PC-3 (cell line): ENCODE data around the gene ABTB2.

Experiments used
- EZH2 ChIP-seq: fragments of 300-600 bp; sonication (generic); IDR thresholded peaks from one replicate; pipeline ENCODE4 v1.6.1; 2017; ENCODE audit warnings: antibody characterized with exemption, mild to moderate bottlenecking, low read length; ENCODE audit not compliant: unreplicated experiment
- EZH2phosphoT487 ChIP-seq: fragments of 300-600 bp; sonication (generic); IDR thresholded peaks from 2 replicates; pipeline ENCODE4 v1.6.1; 2018; ENCODE audit warnings: mild to moderate bottlenecking, antibody characterized with exemption, low read length, borderline replicate concordance
- TF ChIP-seq, protein P1 (sequence below): fragments of 300-600 bp; sonication (generic); conservative IDR thresholded peaks from 2 replicates; pipeline ENCODE4 v1.5.1; 2017; ENCODE audit warnings: antibody characterized with exemption, low read depth, mild to moderate bottlenecking, low read length

DNA sequence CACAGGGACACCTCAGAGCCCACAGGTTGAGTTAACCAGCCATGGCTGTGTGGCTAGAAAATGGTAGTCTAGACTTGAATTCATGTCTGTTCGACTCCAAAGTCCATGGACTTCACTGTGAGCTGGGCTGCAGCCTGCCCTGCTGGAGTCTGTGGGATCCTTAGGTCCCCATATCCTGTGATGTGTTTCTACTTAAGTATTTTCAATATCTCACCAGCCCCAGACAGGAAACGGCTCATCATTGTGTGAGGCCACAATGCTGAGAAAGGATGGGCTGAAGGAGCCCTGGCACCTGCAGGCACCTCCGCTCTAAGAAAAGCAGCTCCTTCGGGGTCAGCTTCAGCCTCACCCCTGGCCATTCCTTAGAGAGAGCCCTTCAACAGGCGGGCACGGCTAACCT lies 159.3 kb downstream of the ABTB2 start:
- TF ChIP-seq, protein P1, sequence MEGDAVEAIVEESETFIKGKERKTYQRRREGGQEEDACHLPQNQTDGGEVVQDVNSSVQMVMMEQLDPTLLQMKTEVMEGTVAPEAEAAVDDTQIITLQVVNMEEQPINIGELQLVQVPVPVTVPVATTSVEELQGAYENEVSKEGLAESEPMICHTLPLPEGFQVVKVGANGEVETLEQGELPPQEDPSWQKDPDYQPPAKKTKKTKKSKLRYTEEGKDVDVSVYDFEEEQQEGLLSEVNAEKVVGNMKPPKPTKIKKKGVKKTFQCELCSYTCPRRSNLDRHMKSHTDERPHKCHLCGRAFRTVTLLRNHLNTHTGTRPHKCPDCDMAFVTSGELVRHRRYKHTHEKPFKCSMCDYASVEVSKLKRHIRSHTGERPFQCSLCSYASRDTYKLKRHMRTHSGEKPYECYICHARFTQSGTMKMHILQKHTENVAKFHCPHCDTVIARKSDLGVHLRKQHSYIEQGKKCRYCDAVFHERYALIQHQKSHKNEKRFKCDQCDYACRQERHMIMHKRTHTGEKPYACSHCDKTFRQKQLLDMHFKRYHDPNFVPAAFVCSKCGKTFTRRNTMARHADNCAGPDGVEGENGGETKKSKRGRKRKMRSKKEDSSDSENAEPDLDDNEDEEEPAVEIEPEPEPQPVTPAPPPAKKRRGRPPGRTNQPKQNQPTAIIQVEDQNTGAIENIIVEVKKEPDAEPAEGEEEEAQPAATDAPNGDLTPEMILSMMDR: no peak
- TF ChIP-seq EZH2: no peak
- TF ChIP-seq EZH2phosphoT487: no peak
